HTR-8/SVneo (cell line): Measurements from ENCODE around the gene LIAS.
"Not testable (repeated sequence)": the region's sequence is repeated elsewhere in the genome, so short reads cannot be mapped to it uniquely, and the experiment has no call there.

Experiments used
- DNase-seq: peaks from one replicate; pipeline ENCODE4 v3.0.0; 2011; ENCODE audit warnings: low spot score, mixed read lengths; ENCODE audit not compliant: insufficient read length
- FAIRE-seq: peaks from 2 replicates; lab custom pipeline; 2011; peaks lifted over from hg19 to GRCh38; lab: Jason Lieb, UNC

LIAS gene

GRCh38 chr4:39452153-39452859, 6.5 kb upstream of the LIAS start:
- FAIRE-seq = no peak
- no peak for DNase-seq

- no peak for DNase-seq
- no peak for FAIRE-seq
Observed at GRCh38 chr4:39452860-39453587, 5.8 kb upstream of the LIAS start.

- DNase-seq = no peak
- FAIRE-seq = no peak
Observed at GRCh38 chr4:39453738-39454137, 5.1 kb upstream of the LIAS start.

- DNase-seq (no peak), FAIRE-seq (no peak)
Observed at GRCh38 chr4:39455486-39455885, 3.4 kb upstream of the LIAS start.

- FAIRE-seq (no peak), DNase-seq (no peak)
Observed at GRCh38 chr4:39456946-39457763, 1.7 kb upstream of the LIAS start.

- not testable (repeated sequence) for FAIRE-seq, DNase-seq
Observed at GRCh38 chr4:39458161-39458504, 723 bp upstream of the LIAS start.

GRCh38 chr4:39464886-39465501, 6.1 kb downstream of the LIAS start:
- peak; percentile 78 for DNase-seq
- FAIRE-seq = peak; percentile 46

- DNase-seq = no peak
- no peak for FAIRE-seq
Observed at GRCh38 chr4:39466747-39467146, 7.9 kb downstream of the LIAS start.

GRCh38 chr4:39467464-39467863, 8.6 kb downstream of the LIAS start:
- DNase-seq (no peak), FAIRE-seq (no peak)

- FAIRE-seq (peak; percentile 84), DNase-seq (peak; percentile 65)
Observed at GRCh38 chr4:39469429-39470077, 10.7 kb downstream of the LIAS start.

- no peak for FAIRE-seq
Observed at GRCh38 chr4:39470402-39470801, 11.5 kb downstream of the LIAS start.

GRCh38 chr4:39472396-39472795, 13.5 kb downstream of the LIAS start:
- no peak for DNase-seq
- no peak for FAIRE-seq

More at GRCh38 chr4:39470402-39470801, 11.5 kb downstream of the LIAS start:
- no peak for DNase-seq

- DNase-seq (no peak), FAIRE-seq (no peak)
Observed at GRCh38 chr4:39476187-39476895, 17.5 kb downstream of the LIAS start.

GRCh38 chr4:39480251-39480650, 21.4 kb downstream of the LIAS start:
- DNase-seq (no peak), FAIRE-seq (no peak)

GRCh38 chr4:39480902-39481695, 22.2 kb downstream of the LIAS start:
- no peak for FAIRE-seq
- DNase-seq = no peak

- FAIRE-seq (no peak), DNase-seq (no peak)
Observed at GRCh38 chr4:39484582-39485272, 25.9 kb downstream of the LIAS start.

- no peak for DNase-seq
- no peak for FAIRE-seq
Observed at GRCh38 chr4:39486221-39486804, 27.5 kb downstream of the LIAS start.

- FAIRE-seq = no peak
- no peak for DNase-seq
Observed at GRCh38 chr4:39490322-39490721, 31.5 kb downstream of the LIAS start.
